Measurements from ENCODE around the gene SNRPF.

Gene SNRPF

GRCh38 chr12:95881331-95881955 lies 22.7 kb downstream of the SNRPF start:
- TF ChIP-seq GABPA (IDR thresholded peaks at IDR 0.05; ENCODE audit: low read depth) (no peak), REST (IDR thresholded peaks at IDR 0.05; ENCODE audit: insufficient replicate concordance, low read depth) (no peak), SPI1 (IDR thresholded peaks at IDR 0.05; ENCODE audit: borderline replicate concordance, low read depth) (no peak), POLR2AphosphoS5 (IDR thresholded peaks at IDR 0.05; ENCODE audit: low read depth) (no peak)
- TF ChIP-seq, protein P1, sequence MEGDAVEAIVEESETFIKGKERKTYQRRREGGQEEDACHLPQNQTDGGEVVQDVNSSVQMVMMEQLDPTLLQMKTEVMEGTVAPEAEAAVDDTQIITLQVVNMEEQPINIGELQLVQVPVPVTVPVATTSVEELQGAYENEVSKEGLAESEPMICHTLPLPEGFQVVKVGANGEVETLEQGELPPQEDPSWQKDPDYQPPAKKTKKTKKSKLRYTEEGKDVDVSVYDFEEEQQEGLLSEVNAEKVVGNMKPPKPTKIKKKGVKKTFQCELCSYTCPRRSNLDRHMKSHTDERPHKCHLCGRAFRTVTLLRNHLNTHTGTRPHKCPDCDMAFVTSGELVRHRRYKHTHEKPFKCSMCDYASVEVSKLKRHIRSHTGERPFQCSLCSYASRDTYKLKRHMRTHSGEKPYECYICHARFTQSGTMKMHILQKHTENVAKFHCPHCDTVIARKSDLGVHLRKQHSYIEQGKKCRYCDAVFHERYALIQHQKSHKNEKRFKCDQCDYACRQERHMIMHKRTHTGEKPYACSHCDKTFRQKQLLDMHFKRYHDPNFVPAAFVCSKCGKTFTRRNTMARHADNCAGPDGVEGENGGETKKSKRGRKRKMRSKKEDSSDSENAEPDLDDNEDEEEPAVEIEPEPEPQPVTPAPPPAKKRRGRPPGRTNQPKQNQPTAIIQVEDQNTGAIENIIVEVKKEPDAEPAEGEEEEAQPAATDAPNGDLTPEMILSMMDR (IDR thresholded peaks at IDR 0.05; ENCODE audit: insufficient read depth, low read length), result no peak
- Histone ChIP-seq H3K27me3 (ENCODE audit: insufficient read depth, poor library complexity, severe bottlenecking) (no peaks in the 10 kb centered on the region), H3K27ac (replicated peaks) (no peak overlapping the region), H3K4me3 (replicated peaks; ENCODE audit: insufficient read depth, low read length) (no peak overlapping the region)
- no peak for DNase-seq (ENCODE audit: low read depth in 1 of 2, low spot score in 1 of 2)

DNA sequence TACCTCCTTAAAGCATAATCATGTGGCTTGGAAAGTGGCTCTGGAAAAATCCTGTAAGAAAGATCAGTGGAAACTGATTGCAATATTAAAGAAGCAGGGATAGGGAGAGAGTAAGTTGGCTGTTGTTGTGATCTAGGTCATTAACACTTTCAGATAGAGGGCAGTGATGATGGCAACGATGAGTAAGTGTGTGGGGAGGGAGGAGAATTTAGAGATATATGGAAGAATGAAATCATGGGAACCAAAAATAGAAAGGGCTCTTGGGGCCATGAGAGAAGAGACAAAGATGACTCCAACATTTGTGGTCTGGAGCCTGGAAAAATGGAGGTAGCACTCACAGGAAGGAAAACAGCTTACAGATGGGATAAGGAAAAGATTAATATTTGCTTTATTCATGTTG lies 23.3 kb downstream of the SNRPF start:
- TF ChIP-seq POLR2AphosphoS5 (IDR thresholded peaks at IDR 0.05; ENCODE audit: low read depth) (no peak), REST (IDR thresholded peaks at IDR 0.05; ENCODE audit: insufficient replicate concordance, low read depth) (no peak), GABPA (IDR thresholded peaks at IDR 0.05; ENCODE audit: low read depth) (no peak), SPI1 (IDR thresholded peaks at IDR 0.05; ENCODE audit: borderline replicate concordance, low read depth) (no peak)
- TF ChIP-seq, protein P1 (IDR thresholded peaks at IDR 0.05; ENCODE audit: insufficient read depth, low read length), result no peak
- H3K27me3 ChIP-seq (ENCODE audit: insufficient read depth, poor library complexity, severe bottlenecking), result no peaks in the 10 kb centered on the region
- H3K27ac ChIP-seq (replicated peaks), result no peak overlapping the region
- no peak overlapping the region for H3K4me3 ChIP-seq (replicated peaks; ENCODE audit: insufficient read depth, low read length)
- no peak for DNase-seq (ENCODE audit: low read depth in 1 of 2, low spot score in 1 of 2)

GRCh38 chr12:95882873-95883272 lies 24.1 kb downstream of the SNRPF start:
- no peaks in the 10 kb centered on the region for H3K27me3 ChIP-seq (ENCODE audit: insufficient read depth, poor library complexity, severe bottlenecking)
- no peak overlapping the region for H3K4me3 ChIP-seq (replicated peaks; ENCODE audit: insufficient read depth, low read length)
- H3K27ac ChIP-seq (replicated peaks), result no peak overlapping the region
- no peak for DNase-seq (ENCODE audit: low read depth in 1 of 2, low spot score in 1 of 2)
- TF ChIP-seq, protein P1 (IDR thresholded peaks at IDR 0.05; ENCODE audit: insufficient read depth, low read length), result no peak
- no peak for TF ChIP-seq SPI1 (IDR thresholded peaks at IDR 0.05; ENCODE audit: borderline replicate concordance, low read depth)

GRCh38 chr12:95884998-95885397 lies 26.2 kb downstream of the SNRPF start:
- Histone ChIP-seq H3K27me3 (ENCODE audit: insufficient read depth, poor library complexity, severe bottlenecking) (no peaks in the 10 kb centered on the region), H3K27ac (replicated peaks) (no peak overlapping the region), H3K4me3 (replicated peaks; ENCODE audit: insufficient read depth, low read length) (no peak overlapping the region)
- no peak for DNase-seq (ENCODE audit: low read depth in 1 of 2, low spot score in 1 of 2)
- TF ChIP-seq GABPA (IDR thresholded peaks at IDR 0.05; ENCODE audit: low read depth) (no peak), REST (IDR thresholded peaks at IDR 0.05; ENCODE audit: insufficient replicate concordance, low read depth) (no peak), POLR2AphosphoS5 (IDR thresholded peaks at IDR 0.05; ENCODE audit: low read depth) (no peak)

All from HL-60 (cell line).